ENCODE data around the gene EEFSEC.

EEFSEC gene

GRCh38 chr3:128153156-128154041 is at the start of gene EEFSEC:
TSS of gene EEFSEC (plus strand) at chr3:128153481. CDS start at chr3:128153508, 27 bp downstream.
- DNase-seq = peak; percentile 74

- DNase-seq = no peak
These were observed 45.4 kb upstream of the EEFSEC start for GRCh38 chr3:128107834-128108233.

GRCh38 chr3:128111147-128111546 is 42.1 kb upstream of the EEFSEC start:
- no peak for DNase-seq

GRCh38 chr3:128112357-128112968 is 40.8 kb upstream of the EEFSEC start:
- no peak for DNase-seq

GRCh38 chr3:128113817-128114794 is 39.2 kb upstream of the EEFSEC start:
- no peak for DNase-seq

- no peak for DNase-seq
These were observed 31.3 kb upstream of the EEFSEC start for GRCh38 chr3:128122013-128122412.

- no peak for DNase-seq
These were observed 30.1 kb upstream of the EEFSEC start for GRCh38 chr3:128123156-128123537.

GRCh38 chr3:128123538-128124368 is 29.5 kb upstream of the EEFSEC start, which contains the start of gene RUVBL1:
TSS of gene RUVBL1 (minus strand) at chr3:128123812. CDS start at chr3:128123724, 88 bp downstream.
- peak; percentile 98 for DNase-seq

- DNase-seq = no peak
These were observed 26.0 kb upstream of the EEFSEC start for GRCh38 chr3:128127236-128127635.

- no peak for DNase-seq
These were observed 25.0 kb upstream of the EEFSEC start for GRCh38 chr3:128128251-128128650.

- no peak for DNase-seq
These were observed 21.2 kb upstream of the EEFSEC start for GRCh38 chr3:128131897-128132646.

GRCh38 chr3:128133273-128133883 is 19.9 kb upstream of the EEFSEC start:
- no peak for DNase-seq

GRCh38 chr3:128143496-128143895 is 9.8 kb upstream of the EEFSEC start:
- no peak for DNase-seq

- no peak for DNase-seq
These were observed 8.6 kb upstream of the EEFSEC start for GRCh38 chr3:128144512-128145187.

GRCh38 chr3:128145279-128145678 is 8.0 kb upstream of the EEFSEC start:
- DNase-seq = no peak

- DNase-seq = no peak
These were observed 7.1 kb upstream of the EEFSEC start for GRCh38 chr3:128146201-128146600.

- no peak for DNase-seq
These were observed 3.6 kb upstream of the EEFSEC start for GRCh38 chr3:128149650-128150049.

- DNase-seq = no peak
These were observed 1.5 kb upstream of the EEFSEC start for GRCh38 chr3:128151758-128152274.

GRCh38 chr3:128152419-128153155 is 694 bp upstream of the EEFSEC start:
- DNase-seq = no peak
